HCT116 (cell line): ENCODE results near the gene TMEM201.

ENCODE experiments used
- CEBPB ChIP-seq: IDR thresholded peaks from 2 replicates; pipeline ENCODE4 v1.6.1; 2012; ENCODE audit warnings: low read depth
- CTCF ChIP-seq, 3 experiments: fragments of 200-600 bp in 1 of 3; sonication (generic) in 1 of 3; IDR thresholded peaks in 2 of 3; conservative IDR thresholded peaks in 1 of 3; 2 replicates each; pipeline ENCODE4 v1.5.1; 2012 to 2017; ENCODE audit warnings: low read depth in 2 of 3, low read length in 2 of 3, antibody characterized with exemption in 1 of 3, borderline replicate concordance in 1 of 3, control low read depth in 1 of 3, mild to moderate bottlenecking in 1 of 3, mixed read lengths in 1 of 3, mixed run types in 1 of 3, moderate library complexity in 1 of 3; ENCODE audit not compliant: insufficient read depth in 1 of 3
- ELF1 ChIP-seq: IDR thresholded peaks from 2 replicates; pipeline ENCODE4 v1.6.1; 2012; ENCODE audit warnings: low read depth, borderline replicate concordance
- EZH2 ChIP-seq: fragments of 200-600 bp; sonication (generic); IDR thresholded peaks from 2 replicates; pipeline ENCODE4 v1.6.1; 2017; ENCODE audit warnings: antibody characterized with exemption, mixed run types
- EZH2phosphoT487 ChIP-seq: fragments of 200-600 bp; IDR thresholded peaks from 2 replicates; pipeline ENCODE4 v1.6.1; 2018; ENCODE audit warnings: antibody characterized with exemption, borderline replicate concordance
- JUND ChIP-seq: IDR thresholded peaks from 2 replicates; pipeline ENCODE4 v1.6.1; 2012
- POLR2A ChIP-seq: IDR thresholded peaks from 2 replicates; pipeline ENCODE4 v1.7.0; 2011; ENCODE audit warnings: borderline replicate concordance; ENCODE audit not compliant: insufficient read depth, insufficient read length; ENCODE audit errors: extremely low read depth
- RAD21 ChIP-seq: IDR thresholded peaks from 2 replicates; pipeline ENCODE4 v1.6.1; 2012; ENCODE audit warnings: low read depth, mild to moderate bottlenecking
- SRF ChIP-seq: IDR thresholded peaks from 2 replicates; pipeline ENCODE4 v1.6.1; 2012; ENCODE audit warnings: low read depth
- YY1 ChIP-seq: IDR thresholded peaks from 2 replicates; pipeline ENCODE4 v1.6.1; 2011; ENCODE audit warnings: low read length, low read depth, moderate library complexity, mild to moderate bottlenecking; ENCODE audit not compliant: insufficient replicate concordance; ENCODE audit errors: extremely low read depth

- no peak for TF ChIP-seq YY1
- no peak for TF ChIP-seq JUND
- no peak for TF ChIP-seq SRF
- no peak for TF ChIP-seq POLR2A
- no peak for TF ChIP-seq ELF1
- TF ChIP-seq EZH2, result no peak
- TF ChIP-seq EZH2phosphoT487, result no peak
- TF ChIP-seq CTCF (IDR thresholded peaks at IDR 0.05 in 2 of 3, conservative IDR thresholded peaks at IDR 0.05 in 1 of 3; ENCODE audit: borderline replicate concordance in 1 of 3, insufficient read depth in 1 of 3, low read depth in 2 of 3, low read length in 2 of 3), result no peak
- TF ChIP-seq RAD21, result no peak
- TF ChIP-seq CEBPB, result no peak
Measured at GRCh38 chr1:9539829-9540550, 48.7 kb upstream of the TMEM201 start.
